Measurements from ENCODE around the gene USP32. TPM values are rescaled to one million over a fixed set of nuclear protein-coding genes. Genes with fewer than 3 reads are reported as not detected.
"Not testable (repeated sequence)": the region's sequence is repeated elsewhere in the genome, so short reads cannot be mapped to it uniquely, and the experiment has no call there.

Gene USP32
- total RNA-seq, 1 donor from 2014 or later = 22.8 TPM

DNA sequence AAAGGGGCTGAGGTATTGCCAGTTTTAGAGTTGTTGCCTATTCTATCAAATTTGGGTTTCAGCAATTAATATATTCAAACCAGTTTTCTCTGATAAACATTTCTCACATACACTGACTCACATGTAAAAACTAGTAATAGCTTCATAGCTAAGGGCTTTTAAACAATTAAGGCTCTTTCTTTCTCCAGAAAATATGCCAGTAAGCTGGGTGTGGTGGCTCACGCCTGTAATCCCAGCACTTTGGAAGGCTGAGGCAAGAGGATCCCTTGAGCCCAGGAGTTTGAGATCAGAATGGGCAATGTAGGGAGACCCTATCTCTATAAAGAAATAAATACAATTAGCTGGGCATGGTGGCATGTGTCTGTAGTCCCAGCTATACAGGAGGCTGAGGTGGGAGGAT lies 193.3 kb downstream of the USP32 start:
- intact Hi-C loops (cut with micrococcal nuclease); H3K27me3 ChIP-seq (ENCODE audit: low read depth); H3K27ac ChIP-seq (replicated peaks): not testable (repeated sequence)

GRCh38 chr17:60194141-60194540 lies 197.8 kb downstream of the USP32 start:
- H3K9me3 ChIP-seq (replicated peaks); DNase-seq; H3K4me1 ChIP-seq; intact Hi-C loops (cut with micrococcal nuclease); H3K27ac ChIP-seq (replicated peaks); H3K4me3 ChIP-seq; H3K27me3 ChIP-seq (ENCODE audit: low read depth): not testable (repeated sequence)
- H3K36me3 ChIP-seq = peaks cover 88% of the 10 kb centered on the region

More for the DNA sequence above, 193.3 kb downstream of the USP32 start:
- H3K9me3 ChIP-seq (replicated peaks); H3K4me3 ChIP-seq; H3K4me1 ChIP-seq; DNase-seq: not testable (repeated sequence)
- peaks cover 58% of the 10 kb centered on the region for H3K36me3 ChIP-seq

DNA sequence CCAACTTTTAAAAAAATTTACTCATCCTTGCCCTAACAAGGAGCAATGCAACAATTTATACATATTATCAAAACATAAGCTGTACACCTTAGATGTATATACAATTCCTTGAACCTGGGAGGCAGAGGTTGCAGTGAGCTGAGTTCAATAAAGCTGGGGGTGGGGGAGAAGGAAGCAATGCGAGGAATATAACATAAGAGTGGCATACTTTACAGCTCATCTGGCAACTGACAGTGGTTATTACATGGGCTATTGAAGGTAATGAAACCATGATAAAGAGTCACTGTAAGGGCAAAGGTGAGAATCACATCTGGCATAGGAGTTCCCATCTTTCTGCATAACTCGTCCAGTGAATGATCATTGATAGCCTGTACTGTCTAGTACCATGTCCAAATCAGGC lies 198.5 kb downstream of the USP32 start:
- Histone ChIP-seq H3K4me1 (no peaks in the 10 kb centered on the region), H3K27me3 (ENCODE audit: low read depth) (no peaks in the 10 kb centered on the region), H3K27ac (replicated peaks) (no peak overlapping the region), H3K36me3 (peaks cover 94% of the 10 kb centered on the region), H3K4me3 (no peak overlapping the region), H3K9me3 (replicated peaks) (no peaks in the 10 kb centered on the region)
- DNase-seq = no peak
- TF ChIP-seq CTCF (IDR thresholded peaks at IDR 0.05; ENCODE audit: borderline replicate concordance) = no peak
- intact Hi-C loops (cut with micrococcal nuclease) = no loop called here

- peaks cover 95% of the 10 kb centered on the region for H3K36me3 ChIP-seq
- H3K4me3 ChIP-seq; H3K4me1 ChIP-seq; H3K27ac ChIP-seq (replicated peaks); H3K9me3 ChIP-seq (replicated peaks); DNase-seq; H3K27me3 ChIP-seq (ENCODE audit: low read depth); intact Hi-C loops (cut with micrococcal nuclease): not testable (repeated sequence)
Observed at GRCh38 chr17:60193032-60193431, 198.9 kb downstream of the USP32 start.

DNA sequence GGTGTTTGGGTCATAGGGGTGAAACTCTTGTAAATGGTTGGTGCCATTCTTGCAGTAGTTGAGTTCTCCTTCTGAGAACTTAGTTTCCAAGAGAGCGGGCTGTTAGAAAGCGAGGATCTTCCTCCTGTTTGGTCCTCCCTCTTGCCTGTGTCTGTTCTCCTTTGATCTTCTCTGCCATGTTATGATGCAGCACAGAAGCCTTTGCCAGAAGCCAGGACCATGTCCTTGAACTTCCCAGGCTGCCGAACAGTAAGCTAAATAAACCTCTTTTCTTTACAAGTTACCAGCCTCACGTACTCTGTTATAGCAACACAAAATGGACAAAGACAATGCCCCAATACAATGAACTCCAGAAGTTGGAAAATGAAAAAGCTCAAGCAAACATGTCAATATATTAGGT lies 201.9 kb downstream of the USP32 start:
- H3K27me3 ChIP-seq (ENCODE audit: low read depth); H3K27ac ChIP-seq (replicated peaks); intact Hi-C loops (cut with micrococcal nuclease); H3K4me1 ChIP-seq; H3K4me3 ChIP-seq; H3K9me3 ChIP-seq (replicated peaks); DNase-seq: not testable (repeated sequence)
- H3K36me3 ChIP-seq = peaks cover 77% of the 10 kb centered on the region

DNA sequence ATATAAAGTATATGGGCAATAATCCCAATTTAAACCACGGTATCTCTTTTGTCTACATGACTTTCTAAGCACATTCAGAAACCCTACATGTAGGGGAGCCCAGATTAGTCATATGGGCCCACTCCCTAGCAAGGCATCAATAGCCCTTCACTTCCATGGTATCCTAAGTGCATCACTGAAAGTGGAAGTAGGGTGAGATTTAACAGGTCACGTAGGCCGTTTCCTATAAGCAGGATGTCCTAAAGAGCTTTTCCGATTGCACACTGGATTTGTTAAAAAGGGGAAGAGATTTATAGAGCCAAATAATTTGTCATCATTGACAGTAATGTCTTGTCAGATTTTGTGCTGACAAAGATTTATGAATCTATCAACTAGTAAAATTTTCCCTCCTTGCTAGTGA lies 203.2 kb downstream of the USP32 start:
- peaks cover 7% of the 10 kb centered on the region for H3K4me1 ChIP-seq
- peaks cover 72% of the 10 kb centered on the region for H3K36me3 ChIP-seq
- H3K9me3 ChIP-seq (replicated peaks) = no peaks in the 10 kb centered on the region
- no peak for TF ChIP-seq CTCF (IDR thresholded peaks at IDR 0.05; ENCODE audit: borderline replicate concordance)
- intact Hi-C loops (cut with micrococcal nuclease) = no loop called here
- H3K27me3 ChIP-seq (ENCODE audit: low read depth) = no peaks in the 10 kb centered on the region
- no peak overlapping the region for H3K27ac ChIP-seq (replicated peaks)
- no peak overlapping the region for H3K4me3 ChIP-seq
- no peak for DNase-seq

DNA sequence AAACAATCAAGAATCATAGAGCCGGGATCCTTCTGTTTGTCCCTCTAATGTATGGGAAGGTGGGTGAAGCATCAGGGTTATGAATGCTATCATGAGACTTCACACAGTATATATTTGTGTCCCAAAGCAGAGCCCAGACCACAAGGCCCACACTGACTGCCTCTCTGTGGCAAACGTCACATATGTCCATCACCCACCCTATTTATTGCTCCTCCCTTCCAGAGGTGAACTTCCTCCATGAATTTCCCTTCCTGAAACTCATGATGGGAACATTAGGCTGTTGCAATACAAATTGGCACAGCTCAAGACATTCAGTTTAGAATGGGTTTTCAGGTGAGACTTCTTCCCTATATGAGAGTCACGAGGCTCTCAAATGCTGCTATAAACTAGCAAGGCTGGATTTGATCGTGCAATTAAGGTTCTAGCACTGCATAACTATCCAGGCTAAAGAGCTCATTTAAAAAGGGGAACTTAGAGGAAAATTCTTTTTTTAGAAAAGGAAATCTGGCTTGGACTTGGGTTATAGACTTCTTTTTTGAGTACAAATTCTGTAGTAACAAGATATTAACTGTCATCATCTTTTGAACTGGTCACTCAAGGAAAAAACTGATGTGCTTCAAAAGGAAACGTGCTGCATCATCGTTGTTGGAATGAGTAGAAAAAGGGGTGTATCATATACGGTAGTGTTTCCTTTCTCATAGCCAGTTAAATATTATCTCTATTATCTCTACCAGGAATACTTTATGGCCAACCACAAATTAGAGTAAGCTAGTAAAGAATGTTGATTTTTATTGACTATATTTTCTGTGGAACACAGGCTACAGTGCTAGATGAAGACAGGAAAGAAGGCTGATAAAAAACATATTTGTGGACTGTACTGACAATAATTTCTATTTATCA lies 204.8 kb downstream of the USP32 start:
- H3K27me3 ChIP-seq (ENCODE audit: low read depth); H3K9me3 ChIP-seq (replicated peaks); H3K4me3 ChIP-seq; intact Hi-C loops (cut with micrococcal nuclease); DNase-seq; H3K27ac ChIP-seq (replicated peaks); H3K4me1 ChIP-seq: not testable (repeated sequence)
- H3K36me3 ChIP-seq = peaks cover 75% of the 10 kb centered on the region

GRCh38 chr17:60186372-60186771 lies 205.6 kb downstream of the USP32 start:
- H3K36me3 ChIP-seq = peaks cover 75% of the 10 kb centered on the region
- H3K4me3 ChIP-seq; H3K27ac ChIP-seq (replicated peaks); intact Hi-C loops (cut with micrococcal nuclease); H3K9me3 ChIP-seq (replicated peaks); H3K4me1 ChIP-seq; DNase-seq; H3K27me3 ChIP-seq (ENCODE audit: low read depth): not testable (repeated sequence)

GRCh38 chr17:60180380-60180779 lies 211.6 kb downstream of the USP32 start:
- peaks cover 75% of the 10 kb centered on the region for H3K36me3 ChIP-seq
- H3K4me1 ChIP-seq; intact Hi-C loops (cut with micrococcal nuclease); H3K4me3 ChIP-seq; DNase-seq; H3K9me3 ChIP-seq (replicated peaks); H3K27ac ChIP-seq (replicated peaks); H3K27me3 ChIP-seq (ENCODE audit: low read depth): not testable (repeated sequence)

GRCh38 chr17:60178180-60178579 lies 213.8 kb downstream of the USP32 start:
- Histone ChIP-seq H3K4me1 (peaks cover 12% of the 10 kb centered on the region), H3K36me3 (peaks cover 58% of the 10 kb centered on the region)
- H3K9me3 ChIP-seq (replicated peaks); H3K27ac ChIP-seq (replicated peaks); intact Hi-C loops (cut with micrococcal nuclease); H3K27me3 ChIP-seq (ENCODE audit: low read depth); H3K4me3 ChIP-seq; DNase-seq: not testable (repeated sequence)

DNA sequence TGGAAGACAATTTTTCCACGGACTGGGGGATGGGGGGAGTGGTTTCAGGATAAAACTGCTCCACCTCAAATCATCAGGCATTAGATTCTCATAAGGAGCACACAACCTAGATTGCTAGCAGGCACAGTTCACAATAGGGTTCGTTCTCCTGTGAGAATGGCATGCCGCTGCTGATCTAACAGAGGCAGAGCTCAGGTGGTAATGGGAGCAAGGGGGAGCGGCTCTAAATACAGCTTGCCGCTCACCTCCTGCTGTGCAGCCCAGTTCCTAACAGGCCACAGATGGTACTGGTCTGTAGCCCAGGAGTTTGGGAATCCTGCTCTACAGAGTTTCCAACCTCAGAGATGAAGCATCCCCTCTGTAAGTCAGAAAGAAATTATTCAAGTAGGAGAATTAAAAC lies 215.2 kb downstream of the USP32 start:
- Histone ChIP-seq H3K36me3 (peaks cover 44% of the 10 kb centered on the region), H3K4me1 (peaks cover 14% of the 10 kb centered on the region)
- H3K27ac ChIP-seq (replicated peaks); H3K27me3 ChIP-seq (ENCODE audit: low read depth); intact Hi-C loops (cut with micrococcal nuclease); H3K9me3 ChIP-seq (replicated peaks); DNase-seq; H3K4me3 ChIP-seq: not testable (repeated sequence)

Data from left ventricle myocardium inferior (tissue), 1 donor.